OCI-M1 (cell line): ENCODE results near the gene F13A1.

ENCODE experiments used
- DNase-seq: peaks from one replicate; lab custom pipeline; 2025; lab: John Stamatoyannopoulos, UW

The F13A1 gene

GRCh38 chr6:6191909-6192308 is 128.6 kb downstream of the F13A1 start:
- no peak for DNase-seq

GRCh38 chr6:6191476-6191875 is 129.0 kb downstream of the F13A1 start:
- DNase-seq, result peak; percentile 33

GRCh38 chr6:6180684-6181083 is 139.8 kb downstream of the F13A1 start:
- no peak for DNase-seq

- DNase-seq, result no peak
These were observed 140.4 kb downstream of the F13A1 start for GRCh38 chr6:6179858-6180623.

GRCh38 chr6:6178795-6179194 is 141.7 kb downstream of the F13A1 start:
- DNase-seq, result no peak

- DNase-seq, result no peak
These were observed 142.7 kb downstream of the F13A1 start for GRCh38 chr6:6177754-6178153.

GRCh38 chr6:6176586-6177228 is 143.8 kb downstream of the F13A1 start:
- DNase-seq, result no peak

- DNase-seq, result no peak
These were observed 144.3 kb downstream of the F13A1 start for GRCh38 chr6:6176127-6176526.

GRCh38 chr6:6169141-6169540 is 151.3 kb downstream of the F13A1 start:
- no peak for DNase-seq

GRCh38 chr6:6166064-6166463 is 154.4 kb downstream of the F13A1 start:
- no peak for DNase-seq

- no peak for DNase-seq
These were observed 156.1 kb downstream of the F13A1 start for GRCh38 chr6:6164367-6164766.

GRCh38 chr6:6154335-6154734 is 166.1 kb downstream of the F13A1 start:
- no peak for DNase-seq

- DNase-seq, result no peak
These were observed 168.4 kb downstream of the F13A1 start for GRCh38 chr6:6152060-6152459.

- DNase-seq, result no peak
These were observed 172.2 kb downstream of the F13A1 start for GRCh38 chr6:6148192-6148815.

- peak; percentile 57 for DNase-seq
These were observed 188.9 kb downstream of the F13A1 start for GRCh38 chr6:6131492-6132109.

GRCh38 chr6:6125495-6125894 is 195.0 kb downstream of the F13A1 start:
- DNase-seq, result no peak

GRCh38 chr6:6123803-6124202 is 196.7 kb downstream of the F13A1 start:
- no peak for DNase-seq

- no peak for DNase-seq
These were observed 198.5 kb downstream of the F13A1 start for GRCh38 chr6:6121943-6122342.

GRCh38 chr6:6105472-6106036 is 214.9 kb downstream of the F13A1 start:
- DNase-seq, result peak; percentile 16
